Mucosa of descending colon (tissue), 3 donors: ENCODE results near the gene EPSTI1. TPM values are rescaled to one million over a fixed set of nuclear protein-coding genes. Genes with fewer than 3 reads are reported as not detected.
"Not testable (repeated sequence)": the region's sequence is repeated elsewhere in the genome, so short reads cannot be mapped to it uniquely, and the experiment has no call there.

Source experiments
- ATAC-seq: fragments of 200-7000 bp; cut with Tn5 transposase; one replicate; pipeline ENCODE4 v1.9.1; 2020; ENCODE audit warnings: mild to moderate bottlenecking, moderate library complexity
- DNase-seq, 3 donors: peaks; one replicate each; pipeline ENCODE4 v3.0.0-alpha.2; 2020
- H3K36me3 ChIP-seq: fragments of 200-600 bp; one replicate; pipeline ENCODE4 v1.8.0; 2021; ENCODE audit warnings: low read depth, mild to moderate bottlenecking
- H3K4me1 ChIP-seq: fragments of 200-600 bp; one replicate; pipeline ENCODE4 v1.8.0; 2021; ENCODE audit warnings: low read depth, mild to moderate bottlenecking
- H3K4me3 ChIP-seq: fragments of 200-600 bp; one replicate; pipeline ENCODE4 v1.8.0; 2021; ENCODE audit warnings: mild to moderate bottlenecking
- H3K9me3 ChIP-seq: fragments of 200-600 bp; one replicate; pipeline ENCODE4 v1.8.0; 2021; ENCODE audit warnings: mild to moderate bottlenecking
- intact Hi-C, 2 donors: fragments of 100-400 bp; cut with DNase I in 1 of 2; cut with micrococcal nuclease in 1 of 2; formaldehyde crosslinking; loops; one replicate each; pipeline versions ENCODE4 v1.11.0 to v1.11.1; 2022; cut with DNase I, micrococcal nuclease
- total RNA-seq, 3 donors: library from RNA; stranded (reverse); fragmentation: NEBNext Ultra II Directional in 2 of 3; extraction: Animal tissue kit (Norgen Biotek cat#: 25700) in 2 of 3; gene quantifications; one replicate each; pipeline versions ENCODE4 v1.2.1 to v1.2.4, GENCODE V29; 2021 to 2023
- TF ChIP-seq, protein P1 (sequence below): fragments of 200-600 bp; IDR thresholded peaks from one replicate; pipeline ENCODE4 v1.8.0; 2022; ENCODE audit warnings: antibody characterized with exemption, mild to moderate bottlenecking
- donor health status: DM: no; HTN: no; CAD: no; lungs with moderate emphysema.
- donor health status: DM: no; HTN: no; CAD: no.
- donor health status: DM: no; HTN: yes; CAD: no.

Gene EPSTI1
- total RNA-seq, 3 donors from 2014 or later = 12.1 to 26.9 (median 19.1) TPM

GRCh38 chr13:42873081-42873480, 119.0 kb downstream of the EPSTI1 start:
- ATAC-seq = no peak

GRCh38 chr13:42867232-42867631, 124.8 kb downstream of the EPSTI1 start:
- no peak for ATAC-seq
- Histone ChIP-seq H3K9me3 (no peaks in the 10 kb centered on the region), H3K4me1 (no peaks in the 10 kb centered on the region), H3K4me3 (no peak overlapping the region), H3K36me3 (no peaks in the 10 kb centered on the region)
- no peak for DNase-seq
- TF ChIP-seq, protein P1, sequence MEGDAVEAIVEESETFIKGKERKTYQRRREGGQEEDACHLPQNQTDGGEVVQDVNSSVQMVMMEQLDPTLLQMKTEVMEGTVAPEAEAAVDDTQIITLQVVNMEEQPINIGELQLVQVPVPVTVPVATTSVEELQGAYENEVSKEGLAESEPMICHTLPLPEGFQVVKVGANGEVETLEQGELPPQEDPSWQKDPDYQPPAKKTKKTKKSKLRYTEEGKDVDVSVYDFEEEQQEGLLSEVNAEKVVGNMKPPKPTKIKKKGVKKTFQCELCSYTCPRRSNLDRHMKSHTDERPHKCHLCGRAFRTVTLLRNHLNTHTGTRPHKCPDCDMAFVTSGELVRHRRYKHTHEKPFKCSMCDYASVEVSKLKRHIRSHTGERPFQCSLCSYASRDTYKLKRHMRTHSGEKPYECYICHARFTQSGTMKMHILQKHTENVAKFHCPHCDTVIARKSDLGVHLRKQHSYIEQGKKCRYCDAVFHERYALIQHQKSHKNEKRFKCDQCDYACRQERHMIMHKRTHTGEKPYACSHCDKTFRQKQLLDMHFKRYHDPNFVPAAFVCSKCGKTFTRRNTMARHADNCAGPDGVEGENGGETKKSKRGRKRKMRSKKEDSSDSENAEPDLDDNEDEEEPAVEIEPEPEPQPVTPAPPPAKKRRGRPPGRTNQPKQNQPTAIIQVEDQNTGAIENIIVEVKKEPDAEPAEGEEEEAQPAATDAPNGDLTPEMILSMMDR = no peak
- intact Hi-C loops = no loop called here

More at GRCh38 chr13:42873081-42873480, 119.0 kb downstream of the EPSTI1 start:
- intact Hi-C loops = no loop called here
- H3K36me3 ChIP-seq = no peaks in the 10 kb centered on the region
- H3K4me3 ChIP-seq = no peak overlapping the region
- TF ChIP-seq, protein P1 = no peak
- no peaks in the 10 kb centered on the region for H3K4me1 ChIP-seq
- DNase-seq = no peak
- H3K9me3 ChIP-seq = no peaks in the 10 kb centered on the region

GRCh38 chr13:42865768-42866102, 126.3 kb downstream of the EPSTI1 start:
- ATAC-seq (no peak), DNase-seq (no peak)
- Histone ChIP-seq H3K4me3 (no peak overlapping the region), H3K36me3 (no peaks in the 10 kb centered on the region), H3K9me3 (no peaks in the 10 kb centered on the region), H3K4me1 (no peaks in the 10 kb centered on the region)
- intact Hi-C loops = no loop called here
- TF ChIP-seq, protein P1 = no peak

- Histone ChIP-seq H3K36me3 (no peaks in the 10 kb centered on the region), H3K4me1 (no peaks in the 10 kb centered on the region), H3K4me3 (no peak overlapping the region), H3K9me3 (no peaks in the 10 kb centered on the region)
- intact Hi-C loops = no loop called here
- no peak for ATAC-seq
- TF ChIP-seq, protein P1 = no peak
- no peak for DNase-seq
Observed at GRCh38 chr13:42864952-42865767, 126.9 kb downstream of the EPSTI1 start.

- H3K4me3 ChIP-seq, H3K4me1 ChIP-seq, H3K36me3 ChIP-seq, ATAC-seq, intact Hi-C loops, H3K9me3 ChIP-seq, DNase-seq: not testable (repeated sequence)
Observed at GRCh38 chr13:42862370-42862769, 129.7 kb downstream of the EPSTI1 start.

DNA sequence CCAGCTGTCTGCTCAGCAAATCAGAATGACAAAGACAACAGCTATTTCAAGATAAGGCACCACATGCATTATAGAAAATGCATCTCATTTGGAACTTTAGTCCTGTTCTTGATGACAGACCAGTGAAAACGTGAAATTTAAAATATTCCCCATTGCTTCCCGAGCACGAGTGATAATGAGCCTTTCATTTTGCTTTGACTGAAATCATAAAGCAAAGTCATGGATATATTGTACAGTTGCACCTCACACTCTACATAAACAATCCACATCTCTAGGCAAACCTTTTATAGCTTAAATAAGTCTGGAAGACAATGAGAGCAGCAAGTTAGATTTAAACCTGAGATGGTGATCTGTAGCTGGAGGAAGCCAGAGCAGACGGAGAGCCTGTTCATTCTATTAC, 131.6 kb downstream of the EPSTI1 start:
- H3K36me3 ChIP-seq = no peaks in the 10 kb centered on the region
- TF ChIP-seq, protein P1 = no peak

More for the DNA sequence above, 131.6 kb downstream of the EPSTI1 start:
- H3K9me3 ChIP-seq = no peaks in the 10 kb centered on the region
- ATAC-seq (no peak), DNase-seq (no peak)
- intact Hi-C loops = no loop called here
- H3K4me3 ChIP-seq = no peak overlapping the region
- H3K4me1 ChIP-seq = no peaks in the 10 kb centered on the region
